ENCODE data around the gene ACTL10.

The ACTL10 gene

GRCh38 chr20:33684533-33685327 is 18.0 kb downstream of the ACTL10 start:
- Histone ChIP-seq H3K14ac (ENCODE audit: low read length in 2 of 2) (no peak overlapping the region), H3K27me3 (ENCODE audit: control insufficient read depth in 1 of 2, insufficient read depth in 1 of 2, low read length in 2 of 2) (no peaks in the 10 kb centered on the region), H3K79me1 (replicated peaks; ENCODE audit: low read length, poor library complexity, severe bottlenecking) (peaks cover 16% of the 10 kb centered on the region), H3K4me3 (ENCODE audit: insufficient read depth in 1 of 2, low read depth in 1 of 2, low read length in 2 of 2) (peak overlapping the region in 1 of 2 experiments; percentile 80), H3K36me3 (ENCODE audit: control insufficient read depth in 1 of 2, insufficient read depth in 2 of 2, low read depth in 1 of 2, low read length in 2 of 2) (peaks cover 0 to 2% of the 10 kb centered on the region in 2 experiments), H3K9me3 (ENCODE audit: control insufficient read depth, low read length) (no peaks in the 10 kb centered on the region), H2AK5ac (ENCODE audit: low read length, severe bottlenecking) (no peak overlapping the region), H3K27ac (ENCODE audit: low read length, poor library complexity, severe bottlenecking) (no peak overlapping the region), H4K8ac (ENCODE audit: low read length) (no peak overlapping the region), H3K4me1 (ENCODE audit: control insufficient read depth, insufficient read depth, low read depth, low read length) (peaks cover 22% of the 10 kb centered on the region), H4K91ac (ENCODE audit: low read length) (no peak overlapping the region), H2BK5ac (ENCODE audit: low read depth, low read length, poor library complexity, severe bottlenecking) (no peak overlapping the region), H2BK120ac (ENCODE audit: low read depth, low read length) (no peak overlapping the region), H3K18ac (ENCODE audit: low read depth in 1 of 2, low read length in 2 of 2) (peak overlapping the region in 1 of 2 experiments; percentile 30), H3K4ac (ENCODE audit: low read depth in 1 of 2, low read length in 2 of 2) (no peak overlapping the region), H3K23ac (ENCODE audit: low read length in 2 of 2) (no peak overlapping the region), H3K4me2 (ENCODE audit: low read length, poor library complexity, severe bottlenecking) (no peak overlapping the region), H2AFZ (ENCODE audit: low read depth, low read length) (peak overlapping the region; percentile 66), H2BK12ac (ENCODE audit: low read length in 2 of 2) (peak overlapping the region in 1 of 2 experiments; percentile 45), H2BK15ac (ENCODE audit: low read depth, poor library complexity, severe bottlenecking) (no peak overlapping the region), H3K9ac (ENCODE audit: low read length) (peak overlapping the region; percentile 81)
- DNase-seq = no peak
- 37% methylated on average over 10 of the region's 10 CpGs for WGBS

GRCh38 chr20:33685328-33686099 is 18.8 kb downstream of the ACTL10 start:
- no peaks in the 10 kb centered on the region for H3K36me3 ChIP-seq (ENCODE audit: control insufficient read depth in 1 of 2, insufficient read depth in 2 of 2, low read depth in 1 of 2, low read length in 2 of 2)
- DNase-seq = peak; percentile 21
- H3K79me1 ChIP-seq (replicated peaks; ENCODE audit: low read length, poor library complexity, severe bottlenecking) = peaks cover 11% of the 10 kb centered on the region
- H3K27ac ChIP-seq (ENCODE audit: low read length, poor library complexity, severe bottlenecking) = no peak overlapping the region
- H3K9me3 ChIP-seq (ENCODE audit: control insufficient read depth, low read length) = no peaks in the 10 kb centered on the region
- H3K4ac ChIP-seq (ENCODE audit: low read depth in 1 of 2, low read length in 2 of 2) = peak overlapping the region in 1 of 2 experiments; percentile 51
- no peak overlapping the region for H2BK120ac ChIP-seq (ENCODE audit: low read depth, low read length)
- no peak overlapping the region for H3K14ac ChIP-seq (ENCODE audit: low read length in 2 of 2)
- peaks cover 18% of the 10 kb centered on the region for H3K4me1 ChIP-seq (ENCODE audit: control insufficient read depth, insufficient read depth, low read depth, low read length)
- H2BK5ac ChIP-seq (ENCODE audit: low read depth, low read length, poor library complexity, severe bottlenecking) = no peak overlapping the region
- no peak overlapping the region for H2AK5ac ChIP-seq (ENCODE audit: low read length, severe bottlenecking)
- H4K91ac ChIP-seq (ENCODE audit: low read length) = no peak overlapping the region
- peak overlapping the region; percentile 94 for H3K4me2 ChIP-seq (ENCODE audit: low read length, poor library complexity, severe bottlenecking)
- H3K9ac ChIP-seq (ENCODE audit: low read length) = peak overlapping the region; percentile 81
- H3K18ac ChIP-seq (ENCODE audit: low read depth in 1 of 2, low read length in 2 of 2) = peak overlapping the region in 1 of 2 experiments; percentile 49
- H4K8ac ChIP-seq (ENCODE audit: low read length) = no peak overlapping the region
- peak overlapping the region; percentile 67 for H2AFZ ChIP-seq (ENCODE audit: low read depth, low read length)
- H2BK15ac ChIP-seq (ENCODE audit: low read depth, poor library complexity, severe bottlenecking) = no peak overlapping the region
- no peaks in the 10 kb centered on the region for H3K27me3 ChIP-seq (ENCODE audit: control insufficient read depth in 1 of 2, insufficient read depth in 1 of 2, low read length in 2 of 2)
- peak overlapping the region in 1 of 2 experiments; percentile 45 for H2BK12ac ChIP-seq (ENCODE audit: low read length in 2 of 2)
- 2% methylated on average over 19 of the region's 53 CpGs for WGBS
- peak overlapping the region; percentile 65 to 80 for H3K4me3 ChIP-seq (ENCODE audit: insufficient read depth in 1 of 2, low read depth in 1 of 2, low read length in 2 of 2)
- H3K23ac ChIP-seq (ENCODE audit: low read length in 2 of 2) = no peak overlapping the region

GRCh38 chr20:33686100-33686983 is 19.6 kb downstream of the ACTL10 start, which contains the start of gene E2F1:
E2F1 (minus strand) TSS chr20:33686385; CDS start chr20:33686264, 121 bp downstream.
- H2BK12ac ChIP-seq (ENCODE audit: low read length in 2 of 2) = peak within 1 kb of the TSS; percentile 44 to 45
- no peak within 1 kb of the TSS for H2BK120ac ChIP-seq (ENCODE audit: low read depth, low read length)
- H3K4me3 ChIP-seq (ENCODE audit: insufficient read depth in 1 of 2, low read depth in 1 of 2, low read length in 2 of 2) = peak within 1 kb of the TSS; percentile 65 to 80
- H2AK5ac ChIP-seq (ENCODE audit: low read length, severe bottlenecking) = no peak within 1 kb of the TSS
- peak within 1 kb of the TSS; percentile 94 for H3K4me2 ChIP-seq (ENCODE audit: low read length, poor library complexity, severe bottlenecking)
- H3K27ac ChIP-seq (ENCODE audit: low read length, poor library complexity, severe bottlenecking) = no peak within 1 kb of the TSS
- peak; percentile 94 for DNase-seq
- H2BK5ac ChIP-seq (ENCODE audit: low read depth, low read length, poor library complexity, severe bottlenecking) = no peak within 1 kb of the TSS
- H3K27me3 ChIP-seq (ENCODE audit: control insufficient read depth in 1 of 2, insufficient read depth in 1 of 2, low read length in 2 of 2) = no peaks in the 10 kb centered on the region
- 5% methylated on average over 80 of the region's 101 CpGs for WGBS
- H2AFZ ChIP-seq (ENCODE audit: low read depth, low read length) = peak within 1 kb of the TSS; percentile 67
- peak within 1 kb of the TSS in 1 of 2 experiments; percentile 51 for H3K4ac ChIP-seq (ENCODE audit: low read depth in 1 of 2, low read length in 2 of 2)
- no peak within 1 kb of the TSS for H3K23ac ChIP-seq (ENCODE audit: low read length in 2 of 2)
- peaks cover 21% of the 10 kb centered on the region for H3K4me1 ChIP-seq (ENCODE audit: control insufficient read depth, insufficient read depth, low read depth, low read length)
- H2BK15ac ChIP-seq (ENCODE audit: low read depth, poor library complexity, severe bottlenecking) = peak within 1 kb of the TSS; percentile 36
- H3K9me3 ChIP-seq (ENCODE audit: control insufficient read depth, low read length) = no peaks in the 10 kb centered on the region
- peaks cover 11% of the 10 kb centered on the region for H3K79me1 ChIP-seq (replicated peaks; ENCODE audit: low read length, poor library complexity, severe bottlenecking)
- H3K18ac ChIP-seq (ENCODE audit: low read depth in 1 of 2, low read length in 2 of 2) = peak within 1 kb of the TSS; percentile 49 to 82
- peak within 1 kb of the TSS; percentile 81 for H3K9ac ChIP-seq (ENCODE audit: low read length)
- no peak within 1 kb of the TSS for H3K14ac ChIP-seq (ENCODE audit: low read length in 2 of 2)
- peak within 1 kb of the TSS; percentile 78 for H4K8ac ChIP-seq (ENCODE audit: low read length)
- no peak within 1 kb of the TSS for H4K91ac ChIP-seq (ENCODE audit: low read length)
- H3K36me3 ChIP-seq (ENCODE audit: control insufficient read depth in 1 of 2, insufficient read depth in 2 of 2, low read depth in 1 of 2, low read length in 2 of 2) = no peaks in the 10 kb centered on the region

All from mesenchymal stem cell (in vitro differentiated cells and primary cell).